Measurements from ENCODE around the gene GAD1. TPM values are rescaled to one million over a fixed set of nuclear protein-coding genes. Genes with fewer than 3 reads are reported as not detected.

The GAD1 gene
- total and polyA plus RNA-seq, 2 of the 8 experiments (the other 6 are each of a cell fraction or from before 2014, with no cell fraction given), result 0.65 to 1.0 TPM

- Histone ChIP-seq H3K27me3 (replicated peaks in 1 of 4; ENCODE audit: control insufficient read depth in 3 of 4, extremely low read depth in 1 of 4, insufficient read depth in 3 of 4, low read length in 3 of 4) (peaks cover 55 to 76% (median 73%) of the 10 kb centered on the region in 4 experiments), H3K9ac (replicated peaks in 1 of 4; ENCODE audit: extremely low read depth in 1 of 4, low read depth in 3 of 4, low read length in 3 of 4) (no peak overlapping the region), H3K36me3 (ENCODE audit: control insufficient read depth in 2 of 4, insufficient read depth in 4 of 4, low read length in 3 of 4) (no peaks in the 10 kb centered on the region; a peak in 1 of 8 replicates), H3K4me2 (ENCODE audit: insufficient read depth in 1 of 2, low read depth in 2 of 2, low read length in 2 of 2) (peak overlapping the region; percentile 76 to 89), H3K4ac (replicated peaks; ENCODE audit: insufficient read length, low read depth, low read length) (no peak overlapping the region), H2BK15ac (ENCODE audit: low read length) (no peak overlapping the region), H4K5ac (ENCODE audit: insufficient read length, low read depth, low read length) (no peak overlapping the region), H3K23ac (ENCODE audit: insufficient read length) (no peak overlapping the region), H3K79me2 (ENCODE audit: control insufficient read depth in 1 of 2, insufficient read depth in 2 of 2, low read length in 2 of 2) (no peaks in the 10 kb centered on the region), H2BK12ac (ENCODE audit: low read depth, low read length) (no peak overlapping the region), H2AK5ac (ENCODE audit: low read depth, low read length) (no peak overlapping the region), H4K20me1 (replicated peaks in 1 of 2; ENCODE audit: control insufficient read depth in 1 of 2, insufficient read depth in 2 of 2, low read length in 2 of 2) (peaks cover 0 to 7% of the 10 kb centered on the region in 2 experiments), H3K27ac (ENCODE audit: low read depth, low read length) (no peak overlapping the region), H3K14ac (ENCODE audit: insufficient read length) (no peak overlapping the region), H2BK5ac (ENCODE audit: low read depth, low read length) (no peak overlapping the region), H2BK20ac (ENCODE audit: low read length) (no peak overlapping the region), H3K4me3 (ENCODE audit: extremely low read depth in 1 of 4, insufficient read depth in 2 of 4, low read depth in 3 of 4, low read length in 4 of 4) (peak overlapping the region; percentile 3 to 70 (median 52); a peak in 7 of 8 replicates), H3K9me3 (ENCODE audit: insufficient read depth in 2 of 2, low read depth in 1 of 2, low read length in 1 of 2) (no peaks in the 10 kb centered on the region), H3K79me1 (ENCODE audit: low read depth, low read length) (no peaks in the 10 kb centered on the region), H4K91ac (replicated peaks; ENCODE audit: insufficient read length, low read length) (no peak overlapping the region), H4K8ac (ENCODE audit: extremely low read depth, insufficient read depth, low read length) (no peak overlapping the region), H3K56ac (replicated peaks; ENCODE audit: insufficient read length, low read depth, low read length) (no peak overlapping the region), H3K18ac (ENCODE audit: extremely low read depth, low read length) (no peak overlapping the region; the same call in 1 of the 2 replicates), H2AFZ (ENCODE audit: low read length) (no peak overlapping the region), H3K23me2 (ENCODE audit: low read depth, low read length) (peaks cover 42% of the 10 kb centered on the region), H3K4me1 (replicated peaks in 1 of 4; ENCODE audit: control insufficient read depth in 3 of 4, insufficient read depth in 4 of 4, low read length in 3 of 4) (peaks cover 3 to 46% (median 21%) of the 10 kb centered on the region in 4 experiments), H2BK120ac (replicated peaks; ENCODE audit: low read depth, low read length) (no peak overlapping the region)
- TF ChIP-seq GABPA (IDR thresholded peaks at IDR 0.05; ENCODE audit: borderline replicate concordance, insufficient read depth, low read length), result no peak
- 0 out of 4 replicates have a peak, but pooled peaks of 1 of the 2 experiments have one; percentile 21 for TF ChIP-seq HDAC2 (IDR thresholded peaks at IDR 0.05; ENCODE audit: borderline replicate concordance in 1 of 2, low read depth in 2 of 2, low read length in 2 of 2)
- no peak for DNase-seq (ENCODE audit: low read depth in 1 of 2, low spot score in 2 of 2)
- no peak for FAIRE-seq
- CTCF ChIA-PET (ENCODE audit: partially characterized antibody), result interaction anchor here (0.6 to 6.1 kb wide), 36 partner anchors 10 to 883 kb away, joined by 3 to 68 read pairs (median 4); no protein-coding TSS in a partner anchor
- 4% methylated on average over 19 of the region's 19 CpGs; no CpG with 5 or more reads in 1 of the 2 experiments for WGBS, 2 experiments (ENCODE audit: extremely low coverage in 1 of 2, insufficient coverage in 1 of 2, insufficient read length in 1 of 2, insufficient replicate concordance in 2 of 2, low coverage in 1 of 2, low lambda C conversion rate in 2 of 2, missing lambda C conversion rate in 1 of 2)
- POLR2A ChIA-PET (ENCODE audit: partially characterized antibody), result interaction anchor here (3.9 kb wide), 1 partner anchor 103 kb away, joined by 13 read pairs; no protein-coding TSS in a partner anchor
Measured at GRCh38 chr2:170815311-170815710, 1.4 kb upstream of the GAD1 start.
